ENCODE measurements around the gene HSP90AB1.

Gene HSP90AB1

DNA sequence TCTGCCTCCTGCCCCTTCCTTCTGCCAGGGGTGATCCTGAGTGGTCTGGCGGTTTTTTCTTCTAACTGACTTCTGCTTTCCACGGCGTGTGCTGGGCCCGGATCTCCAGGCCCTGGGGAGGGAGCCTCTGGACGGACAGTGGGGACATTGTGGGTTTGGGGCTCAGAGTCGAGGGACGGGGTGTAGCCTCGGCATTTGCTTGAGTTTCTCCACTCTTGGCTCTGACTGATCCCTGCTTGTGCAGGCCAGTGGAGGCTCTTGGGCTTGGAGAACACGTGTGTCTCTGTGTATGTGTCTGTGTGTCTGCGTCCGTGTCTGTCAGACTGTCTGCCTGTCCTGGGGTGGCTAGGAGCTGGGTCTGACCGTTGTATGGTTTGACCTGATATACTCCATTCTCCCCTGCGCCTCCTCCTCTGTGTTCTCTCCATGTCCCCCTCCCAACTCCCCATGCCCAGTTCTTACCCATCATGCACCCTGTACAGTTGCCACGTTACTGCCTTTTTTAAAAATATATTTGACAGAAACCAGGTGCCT, 13.3 kb upstream of the HSP90AB1 start:
- peak in 2 of 10 donors; percentile 41 to 74 for DNase-seq
- intact Hi-C loops (cut with DNase I): loop anchor here (1.0 kb wide), 1 partner anchor 61 kb away; no protein-coding TSS in a partner anchor

DNA sequence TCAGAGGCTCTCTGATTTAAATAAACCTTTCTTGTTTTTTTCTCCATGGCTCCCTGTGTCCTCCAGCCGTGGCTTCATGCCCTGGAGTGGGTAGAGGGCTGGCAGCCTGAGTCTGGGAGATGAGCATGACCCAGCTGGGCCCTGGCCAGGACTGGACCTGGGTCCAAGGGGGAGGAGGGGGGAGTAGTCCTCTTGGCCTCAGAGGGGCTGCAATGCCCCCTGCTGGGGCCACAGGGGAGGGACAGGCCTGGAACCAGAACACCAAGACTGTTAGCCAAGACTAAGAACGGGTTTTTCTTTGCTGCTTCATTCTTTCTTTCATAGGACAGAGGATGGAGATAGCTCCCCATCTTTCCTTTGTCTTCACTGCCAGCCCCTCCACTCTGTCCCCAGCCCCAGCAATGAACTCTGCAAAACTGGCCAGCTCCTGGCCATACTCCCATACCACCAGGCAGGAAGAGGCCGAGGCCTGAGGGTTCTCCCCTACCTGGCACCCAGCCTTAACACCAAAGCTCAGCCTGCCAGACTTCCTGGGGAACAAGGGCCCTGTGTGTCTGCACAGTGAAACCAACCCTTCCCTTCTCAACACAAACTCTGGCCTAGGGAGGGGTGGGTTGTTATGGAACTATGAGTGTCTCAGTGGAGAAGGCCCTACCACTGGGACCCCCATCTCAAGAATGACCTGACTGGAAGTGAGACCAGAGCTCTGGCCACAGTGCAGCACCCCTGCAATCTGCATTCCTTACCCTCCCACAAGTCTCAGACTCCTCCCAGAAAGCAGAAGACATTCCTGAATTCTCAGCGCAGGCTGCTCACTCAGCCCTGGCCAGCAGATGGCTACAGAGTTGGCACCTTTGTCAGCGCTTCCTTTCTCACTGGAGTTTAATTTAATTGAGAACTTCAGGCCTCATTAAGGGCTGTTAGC, 12.5 kb upstream of the HSP90AB1 start:
- peak; percentile 70 to 97 (median 82) for DNase-seq
- intact Hi-C loops (cut with DNase I): loop anchor here (1.0 to 5.0 kb wide), 2 partner anchors 62 to 137 kb away; no protein-coding TSS in a partner anchor

DNA sequence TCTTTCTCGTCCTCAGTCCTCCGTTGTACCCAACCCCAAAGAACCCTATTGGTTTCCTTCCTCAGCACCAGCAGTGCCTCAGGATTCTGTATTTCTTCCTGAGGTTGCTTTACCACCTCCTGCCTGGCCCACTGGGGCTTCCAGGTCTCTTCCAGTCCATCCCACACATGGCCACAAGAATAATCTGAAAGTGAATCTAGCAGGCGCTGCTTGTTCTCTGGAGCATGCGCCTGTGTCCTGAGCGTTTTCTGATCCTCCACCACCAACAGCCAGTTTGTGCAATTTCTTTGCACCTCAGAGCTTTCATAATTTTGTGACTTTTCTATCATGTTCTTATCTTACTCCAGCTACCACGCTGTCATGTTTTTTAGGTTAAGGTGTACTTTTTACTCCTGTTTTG, 11.6 kb upstream of the HSP90AB1 start:
- intact Hi-C loops (cut with DNase I): loop anchor here (5.0 kb wide), 1 partner anchor 138 kb away; no protein-coding TSS in a partner anchor
- DNase-seq: peak in 3 of 10 donors; percentile 10 to 46 (median 19)

DNA sequence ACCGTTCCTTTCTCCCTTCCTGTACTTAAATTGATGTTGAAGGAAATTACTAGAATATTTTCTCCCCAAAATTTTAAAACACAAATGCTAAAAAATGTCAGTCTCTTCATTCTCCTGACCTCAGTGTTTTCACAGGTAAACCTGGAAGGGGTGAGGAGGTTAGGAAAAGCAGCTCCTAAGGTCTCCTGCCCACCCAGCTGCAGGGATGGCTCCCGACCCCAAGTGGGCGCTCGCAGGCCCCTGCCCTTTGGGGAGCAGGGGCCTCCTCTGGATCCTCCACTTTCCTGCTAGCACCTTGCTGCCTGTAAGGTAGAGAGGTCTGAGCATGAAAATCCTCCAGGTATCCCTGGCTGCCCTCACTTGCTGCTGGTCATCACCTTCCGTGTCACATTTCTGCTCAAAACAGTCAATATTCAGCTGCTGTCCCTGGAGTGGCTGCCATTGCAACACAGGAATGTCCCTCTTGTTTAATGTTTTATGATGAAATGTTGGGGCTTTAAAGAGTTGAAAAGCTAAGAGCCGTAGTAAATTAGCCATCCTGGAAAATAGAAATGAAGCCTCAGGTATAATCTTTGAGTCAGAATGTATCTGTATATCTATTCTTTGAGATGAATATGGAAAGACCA, 10.9 kb upstream of the HSP90AB1 start:
- peak in 1 of 10 donors; percentile 12 for DNase-seq
- intact Hi-C loops (cut with DNase I): loop anchor here (5.0 kb wide), 1 partner anchor 139 kb away; no protein-coding TSS in a partner anchor

DNA sequence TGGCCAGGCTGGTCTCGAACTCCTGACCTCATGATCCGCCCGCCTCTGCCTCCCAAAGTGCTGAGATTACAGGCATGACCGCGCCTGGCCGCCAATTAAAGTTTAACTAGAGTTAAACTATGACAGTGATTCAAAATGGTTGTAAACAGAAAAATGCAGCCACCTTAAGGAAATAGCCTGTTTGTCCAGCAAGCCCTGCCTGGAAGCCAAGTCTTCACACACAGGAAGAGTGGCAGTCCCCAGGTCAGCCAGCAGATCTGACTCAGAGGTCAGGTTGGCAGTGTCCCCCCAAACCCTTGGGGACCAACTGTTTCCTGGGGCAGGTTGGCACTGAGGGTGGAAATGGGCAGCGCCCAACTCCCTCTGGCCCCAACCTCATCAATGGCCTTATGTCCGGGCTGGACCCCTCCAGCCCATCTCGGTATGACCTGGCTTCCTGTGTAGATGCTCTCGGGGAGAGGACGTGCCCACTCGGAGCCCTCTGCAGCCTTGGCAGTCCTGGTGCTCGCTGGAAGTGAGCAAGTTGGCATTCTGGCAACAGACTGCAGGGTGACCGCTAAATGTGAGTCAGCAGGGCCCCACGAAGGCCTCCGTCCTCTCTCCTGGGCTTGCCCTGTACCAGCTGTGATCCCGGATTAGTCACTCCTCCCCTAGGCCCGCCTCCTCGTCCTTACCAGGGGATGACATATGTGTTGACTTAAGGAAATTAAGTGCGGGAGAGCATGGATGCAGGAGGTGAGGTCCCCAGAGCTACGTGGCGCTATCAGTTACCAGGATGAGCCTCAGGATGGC, 9.7 kb upstream of the HSP90AB1 start:
- peak; percentile 50 to 96 (median 71) for DNase-seq
- intact Hi-C loops (cut with DNase I): loop anchor here (5.0 kb wide), 1 partner anchor 140 kb away; no protein-coding TSS in a partner anchor

DNA sequence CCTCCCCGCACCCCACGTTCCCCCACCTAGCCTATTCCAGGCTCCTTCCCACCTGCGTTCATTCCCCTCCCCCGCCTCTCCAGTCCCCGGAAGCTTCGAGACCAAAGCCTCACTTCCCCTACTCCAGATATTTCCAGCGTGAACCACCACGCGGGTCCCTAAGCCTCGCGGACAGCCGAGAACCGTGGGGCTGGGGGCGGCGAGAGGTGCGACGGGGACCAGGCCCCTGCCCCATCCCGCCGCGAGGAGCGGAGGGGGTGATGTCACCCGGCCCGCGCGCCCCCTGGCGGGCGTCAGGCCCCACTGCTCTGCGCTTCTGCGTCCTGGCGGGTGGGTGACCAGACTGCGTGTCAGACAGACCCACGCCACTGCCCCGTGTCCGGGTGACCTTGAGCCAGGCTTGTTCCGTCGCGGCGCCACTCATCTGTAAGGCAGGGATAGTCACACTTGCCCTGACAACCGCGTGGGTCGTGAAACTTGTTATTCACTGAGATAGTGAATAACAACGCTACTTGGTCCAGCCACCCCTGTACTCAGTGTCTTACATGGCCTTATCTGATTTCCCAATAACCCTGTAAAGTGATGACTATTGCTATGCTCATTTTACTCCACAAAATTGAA, 9.0 kb upstream of the HSP90AB1 start:
- intact Hi-C loops (cut with DNase I): loop anchor here (1.0 to 5.0 kb wide), 2 partner anchors 66 to 141 kb away; no protein-coding TSS in a partner anchor
- peak; percentile 56 to 97 (median 84) for DNase-seq

DNA sequence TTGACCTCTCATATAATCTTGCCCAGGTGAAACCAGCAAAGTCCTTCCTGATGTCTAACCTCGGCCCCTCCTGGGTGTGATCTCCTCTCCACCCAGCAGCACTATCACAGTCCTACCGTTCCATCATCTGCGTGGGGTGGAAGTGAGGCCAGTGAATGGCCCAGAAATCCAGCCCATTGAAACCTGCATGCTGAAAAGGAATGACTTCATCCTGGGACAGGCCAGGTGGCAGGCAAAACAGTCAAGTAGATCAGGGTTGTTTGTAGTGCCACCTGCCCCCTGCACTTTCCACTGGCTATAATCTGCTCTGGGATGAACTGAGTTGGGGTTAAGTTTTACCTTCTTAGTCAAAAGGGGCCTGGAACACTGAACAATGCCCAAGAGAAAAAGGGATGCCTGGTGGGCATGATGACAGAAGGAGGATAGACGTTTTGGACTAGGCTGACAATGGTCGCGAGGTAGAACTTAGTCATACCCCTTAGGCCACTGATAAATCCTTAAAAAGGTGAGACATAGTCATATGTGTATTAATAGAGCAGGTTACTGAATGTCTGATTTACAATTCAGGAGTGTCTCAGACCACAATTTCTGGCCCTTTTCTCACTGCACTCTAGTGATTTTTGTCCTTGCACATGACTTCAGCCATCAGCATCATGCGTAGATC, 8.1 kb upstream of the HSP90AB1 start:
- peak in 3 of 10 donors; percentile 48 to 61 (median 58) for DNase-seq
- intact Hi-C loops (cut with DNase I): loop anchor here (1.0 to 5.0 kb wide), 2 partner anchors 67 to 142 kb away; no protein-coding TSS in a partner anchor

DNA sequence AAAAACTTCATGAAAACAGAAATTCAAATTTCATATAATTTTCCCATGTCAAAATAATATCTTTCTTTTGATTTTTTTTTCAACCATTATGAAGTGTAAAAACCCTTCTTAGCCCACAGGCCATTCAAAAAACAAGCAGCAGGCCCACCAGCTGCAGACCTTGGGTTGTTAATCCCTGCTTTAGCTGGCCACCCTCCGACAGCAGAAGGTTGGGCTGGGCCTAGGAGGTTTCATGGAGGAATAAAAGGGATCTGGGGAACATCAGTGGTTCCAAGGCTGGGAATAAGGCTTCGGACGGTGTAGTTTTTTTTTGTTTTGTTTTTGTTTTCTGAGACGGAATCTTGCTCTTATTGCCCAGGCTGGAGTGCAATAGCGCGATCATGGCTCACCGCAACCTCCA, 3.6 kb upstream of the HSP90AB1 start:
- DNase-seq: peak in 2 of 10 donors; percentile 2 to 11

DNA sequence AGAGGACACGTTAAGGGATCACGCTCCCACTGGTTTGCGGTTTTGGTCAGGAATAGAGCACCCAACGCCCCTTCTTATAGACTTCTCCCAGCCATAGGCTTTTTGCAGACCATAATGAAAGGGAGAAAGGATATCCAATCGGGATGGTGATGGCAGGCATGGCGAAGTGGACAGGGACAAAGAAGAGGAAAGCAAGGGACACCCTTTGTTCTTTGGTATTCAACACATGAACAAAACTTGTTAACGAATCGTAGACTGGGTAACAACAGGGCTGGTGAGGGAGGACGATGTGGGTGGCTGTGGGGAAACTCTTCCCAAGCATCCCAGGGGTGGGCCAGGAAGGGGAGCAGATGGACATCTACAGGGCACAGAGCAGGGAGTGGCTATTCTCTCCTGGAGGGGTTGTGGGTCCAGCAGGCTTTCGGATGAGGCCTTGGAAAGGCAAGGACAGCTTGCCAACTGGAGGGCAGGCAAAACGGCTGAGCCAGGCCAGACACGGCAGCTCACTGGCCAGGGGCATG, 1.4 kb upstream of the HSP90AB1 start:
- intact Hi-C loops (cut with DNase I): no loop called here
- no peak for DNase-seq

More for the DNA sequence above, 3.6 kb upstream of the HSP90AB1 start:
- intact Hi-C loops (cut with DNase I): no loop called here

DNA sequence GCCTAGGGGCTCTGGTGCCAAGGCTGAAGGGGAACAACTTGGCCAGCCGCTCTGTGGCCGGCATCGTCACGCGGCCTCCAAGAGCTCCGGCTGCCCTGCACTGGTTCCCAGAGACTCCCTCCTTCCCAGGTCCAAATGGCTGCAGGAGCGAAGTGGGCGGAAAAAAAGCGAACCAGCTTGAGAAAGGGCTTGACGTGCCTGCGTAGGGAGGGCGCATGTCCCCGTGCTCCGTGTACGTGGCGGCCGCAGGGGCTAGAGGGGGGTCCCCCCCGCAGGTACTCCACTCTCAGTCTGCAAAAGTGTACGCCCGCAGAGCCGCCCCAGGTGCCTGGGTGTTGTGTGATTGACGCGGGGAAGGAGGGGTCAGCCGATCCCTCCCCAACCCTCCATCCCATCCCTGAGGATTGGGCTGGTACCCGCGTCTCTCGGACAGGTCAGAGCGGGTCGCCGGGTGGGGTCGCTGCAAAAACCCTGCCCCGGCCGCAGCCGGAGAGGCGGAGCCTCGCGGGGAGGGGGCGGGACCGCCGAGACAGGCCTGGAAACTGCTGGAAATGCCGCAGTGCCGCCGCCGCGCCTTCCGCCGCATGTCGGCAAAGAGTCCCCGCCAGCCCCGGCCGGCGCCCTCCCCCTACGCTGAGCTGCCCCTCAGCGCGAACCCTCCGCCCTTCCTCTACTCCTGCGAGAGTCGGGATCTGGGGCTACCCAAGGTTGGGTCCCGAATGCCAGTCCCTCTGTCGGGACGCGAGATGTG, 814 bp upstream of the HSP90AB1 start:
- peak; percentile 70 to 98 (median 80) for DNase-seq
- intact Hi-C loops (cut with DNase I): no loop called here

DNA sequence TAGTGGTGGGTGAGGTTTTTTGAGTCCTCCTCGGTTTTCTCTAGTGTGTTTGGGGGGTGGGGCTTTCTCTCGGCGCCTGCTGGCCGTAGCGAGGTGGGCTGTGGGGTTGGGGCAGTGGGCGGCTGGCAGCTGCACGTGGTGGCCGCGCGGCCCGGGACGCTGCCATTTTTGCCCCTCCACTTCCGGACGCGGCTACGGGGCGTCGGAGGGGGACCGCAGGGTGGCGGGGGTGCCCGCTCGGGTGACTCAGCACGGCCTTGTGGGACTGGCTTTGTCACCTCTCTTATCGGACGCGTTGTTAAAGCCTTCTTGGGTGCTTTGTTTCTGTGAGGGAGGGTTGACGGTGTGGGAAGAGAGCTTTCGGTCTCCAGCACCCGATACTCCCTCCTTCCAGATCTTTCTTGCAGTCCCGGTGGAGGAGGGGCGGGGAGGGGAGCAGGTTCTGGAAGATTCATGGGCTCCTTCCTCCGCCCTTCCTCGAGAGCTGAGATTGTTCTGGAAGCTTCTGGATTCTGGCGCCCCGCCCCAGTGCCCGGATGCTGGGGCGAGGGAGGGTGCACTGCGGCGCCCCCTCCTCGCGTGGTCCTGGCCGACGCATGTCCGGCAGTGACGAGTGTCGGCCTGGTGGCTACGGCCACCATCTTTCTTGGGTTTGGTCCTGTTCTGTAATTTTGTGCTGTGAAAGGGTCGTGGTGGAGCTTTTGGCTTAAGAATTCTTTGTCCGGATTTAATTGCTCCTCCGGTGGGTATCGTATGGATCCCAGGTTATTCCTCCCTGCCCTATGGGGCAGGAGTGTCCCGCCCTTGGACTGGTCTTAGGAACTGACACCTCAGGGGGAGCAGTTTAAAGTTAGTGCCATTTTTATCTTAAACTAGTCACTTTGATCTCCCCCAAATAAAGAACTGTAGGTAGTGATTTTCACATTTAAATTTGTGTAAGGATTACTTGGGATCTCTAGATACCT, 719 bp downstream of the HSP90AB1 start:
- DNase-seq: peak; percentile 44 to 95 (median 66)
- intact Hi-C loops (cut with DNase I): loop anchor here (1.0 kb wide), 1 partner anchor 10 kb away; the partner anchor contains the start of gene SLC35B2

DNA sequence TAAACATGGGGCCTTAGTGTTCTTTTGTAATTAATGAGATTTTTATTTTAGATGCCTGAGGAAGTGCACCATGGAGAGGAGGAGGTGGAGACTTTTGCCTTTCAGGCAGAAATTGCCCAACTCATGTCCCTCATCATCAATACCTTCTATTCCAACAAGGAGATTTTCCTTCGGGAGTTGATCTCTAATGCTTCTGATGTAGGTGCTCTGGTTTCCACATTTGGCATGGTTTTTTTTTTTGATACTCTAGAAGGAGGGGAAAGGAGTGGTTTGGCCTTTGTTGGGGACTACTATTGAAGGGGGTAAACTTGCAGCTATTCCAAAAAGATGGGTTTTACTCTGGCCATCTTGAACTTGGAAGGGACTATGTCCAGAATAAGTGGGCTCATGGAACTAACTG, 1.7 kb downstream of the HSP90AB1 start:
- intact Hi-C loops (cut with DNase I): no loop called here
- DNase-seq: no peak

DNA sequence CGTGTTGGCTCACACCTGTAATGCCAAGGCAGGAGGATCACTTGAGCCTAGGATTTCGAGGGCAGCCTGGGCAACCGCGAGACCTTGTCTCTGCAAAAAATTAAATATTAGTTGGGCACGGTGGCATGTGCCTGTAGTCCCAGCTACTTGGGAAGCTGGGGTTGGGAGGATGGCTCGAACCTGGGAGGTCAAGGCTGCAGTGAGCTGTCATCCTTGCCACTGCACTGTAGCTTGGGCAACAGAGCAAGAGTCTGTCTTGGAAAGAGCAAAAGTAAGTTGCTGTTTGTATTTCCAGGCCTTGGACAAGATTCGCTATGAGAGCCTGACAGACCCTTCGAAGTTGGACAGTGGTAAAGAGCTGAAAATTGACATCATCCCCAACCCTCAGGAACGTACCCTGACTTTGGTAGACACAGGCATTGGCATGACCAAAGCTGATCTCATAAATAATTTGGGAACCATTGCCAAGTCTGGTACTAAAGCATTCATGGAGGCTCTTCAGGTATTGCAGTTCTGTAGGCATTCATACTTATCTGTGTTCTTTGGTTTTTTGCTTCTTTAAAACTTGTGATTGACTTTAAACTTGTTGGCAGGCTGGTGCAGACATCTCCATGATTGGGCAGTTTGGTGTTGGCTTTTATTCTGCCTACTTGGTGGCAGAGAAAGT, 2.3 kb downstream of the HSP90AB1 start:
- DNase-seq: peak in 2 of 10 donors; percentile 34 to 62

DNA sequence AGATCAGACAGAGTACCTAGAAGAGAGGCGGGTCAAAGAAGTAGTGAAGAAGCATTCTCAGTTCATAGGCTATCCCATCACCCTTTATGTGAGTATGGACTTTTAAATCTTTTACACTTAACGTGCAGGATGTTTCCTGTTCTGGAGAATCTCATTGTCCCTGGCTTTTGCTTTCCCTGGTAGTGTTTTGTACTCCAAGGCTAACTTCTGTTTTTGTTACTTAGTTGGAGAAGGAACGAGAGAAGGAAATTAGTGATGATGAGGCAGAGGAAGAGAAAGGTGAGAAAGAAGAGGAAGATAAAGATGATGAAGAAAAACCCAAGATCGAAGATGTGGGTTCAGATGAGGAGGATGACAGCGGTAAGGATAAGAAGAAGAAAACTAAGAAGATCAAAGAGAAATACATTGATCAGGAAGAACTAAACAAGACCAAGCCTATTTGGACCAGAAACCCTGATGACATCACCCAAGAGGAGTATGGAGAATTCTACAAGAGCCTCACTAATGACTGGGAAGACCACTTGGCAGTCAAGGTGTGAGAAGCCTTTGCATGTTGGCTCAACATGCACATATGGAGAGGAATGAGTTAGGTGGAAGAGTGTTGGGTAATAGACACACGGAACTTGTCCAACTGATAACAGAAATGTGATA, 3.3 kb downstream of the HSP90AB1 start:
- intact Hi-C loops (cut with DNase I): no loop called here

More for the DNA sequence above, 2.3 kb downstream of the HSP90AB1 start:
- intact Hi-C loops (cut with DNase I): no loop called here

DNA sequence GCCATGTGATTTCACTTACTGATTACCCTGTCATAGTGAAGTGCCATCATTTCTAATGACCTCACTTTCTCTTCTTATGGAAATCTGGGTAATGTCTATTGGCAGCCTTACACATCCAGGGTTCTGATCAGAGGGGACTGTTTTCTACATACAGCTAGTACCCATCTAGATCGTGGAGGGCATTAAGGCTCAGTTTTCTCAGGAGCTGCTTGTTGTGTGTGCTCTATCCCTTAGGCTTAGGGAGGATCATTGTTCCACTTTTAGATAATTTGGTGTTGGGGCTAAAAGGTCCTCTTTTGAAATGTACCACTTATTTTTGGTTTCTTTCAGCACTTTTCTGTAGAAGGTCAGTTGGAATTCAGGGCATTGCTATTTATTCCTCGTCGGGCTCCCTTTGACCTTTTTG, 3.8 kb downstream of the HSP90AB1 start:
- intact Hi-C loops (cut with DNase I): no loop called here
- no peak for DNase-seq

More for the DNA sequence above, 3.3 kb downstream of the HSP90AB1 start:
- DNase-seq: no peak

Measured in posterior cingulate gyrus (tissue), 11 donors.